ENCODE data around the gene LMBR1L. TPM values are rescaled to one million over a fixed set of nuclear protein-coding genes. Genes with fewer than 3 reads are reported as not detected.

Gene LMBR1L
- total RNA-seq, 4 donors from 2014 or later = 17.6 to 77.5 (median 37.5) TPM

DNA sequence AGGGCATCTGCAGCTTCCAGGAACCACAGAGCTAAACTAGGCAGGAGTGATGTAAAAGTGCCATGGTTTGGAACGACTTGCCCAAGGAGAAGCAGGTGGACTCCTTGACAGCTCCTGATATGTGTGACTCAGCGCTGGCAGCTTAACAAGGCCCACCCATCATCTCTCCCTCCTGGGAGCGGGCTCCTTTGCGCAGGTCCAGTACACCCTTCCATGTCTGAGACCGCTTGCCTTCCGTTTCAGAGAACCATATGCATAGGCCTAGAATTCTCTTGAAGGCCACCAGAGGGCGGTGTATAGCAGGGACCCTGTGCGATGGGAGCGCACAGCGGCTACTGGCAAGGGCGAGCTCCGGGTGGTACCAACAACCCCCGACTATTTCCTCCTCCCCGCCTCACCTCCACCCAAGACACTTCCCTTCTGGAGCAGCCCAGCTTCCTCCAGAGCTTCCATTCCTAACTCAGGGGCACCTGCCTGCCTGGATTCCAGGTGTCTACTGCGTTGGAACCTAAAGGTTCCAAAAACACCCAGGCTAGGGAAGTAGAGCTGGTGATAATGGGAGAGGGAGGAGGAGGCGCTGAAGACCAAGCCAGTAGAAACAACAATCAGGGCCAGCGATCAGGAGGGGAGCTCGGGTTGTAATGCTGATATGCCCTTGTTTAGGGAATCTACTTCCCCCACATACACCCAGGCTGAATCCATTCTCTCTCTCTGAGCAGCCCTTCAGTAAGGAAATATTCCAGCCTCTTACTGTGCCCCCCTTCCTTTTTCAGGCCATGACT, 22.3 kb downstream of the LMBR1L start:
- TF ChIP-seq POLR2A (IDR thresholded peaks at IDR 0.05) (no peak), EP300 (IDR thresholded peaks at IDR 0.05) (no peak), CTCF (IDR thresholded peaks at IDR 0.05) (peak; percentile 78 to 94 (median 84)), POLR2AphosphoS5 (IDR thresholded peaks at IDR 0.05) (peak; percentile 5)
- Histone ChIP-seq H3K9me3 (no peaks in the 10 kb centered on the region), H3K4me1 (peaks cover 0 to 64% (median 33%) of the 10 kb centered on the region in 3 donors), H3K4me3 (peak overlapping the region in 1 of 2 donors; percentile 8), H3K36me3 (no peaks in the 10 kb centered on the region), H3K27me3 (peaks cover 50% of the 10 kb centered on the region), H3K27ac (peak overlapping the region in 1 of 4 donors; percentile 26)
- 0 to 3% methylated on average over 2 to 16 of the region's 18 CpGs for WGBS, 2 donors (ENCODE audit: low coverage in 1 of 2)
- peak; percentile 87 for ATAC-seq

- TF ChIP-seq POLR2AphosphoS5 (IDR thresholded peaks at IDR 0.05) (no peak), EP300 (IDR thresholded peaks at IDR 0.05) (no peak), CTCF (IDR thresholded peaks at IDR 0.05) (no peak), POLR2A (IDR thresholded peaks at IDR 0.05) (no peak)
- H3K4me3 ChIP-seq = no peak overlapping the region
- peaks cover 28% of the 10 kb centered on the region for H3K27me3 ChIP-seq
- no peaks in the 10 kb centered on the region for H3K9me3 ChIP-seq
- 21 to 51% methylated on average over 3 of the region's 3 CpGs for WGBS, 2 donors (ENCODE audit: low coverage in 1 of 2)
- no peaks in the 10 kb centered on the region for H3K36me3 ChIP-seq
- peaks cover 0 to 42% (median 22%) of the 10 kb centered on the region in 3 donors for H3K4me1 ChIP-seq
- no peak for ATAC-seq
- H3K27ac ChIP-seq = peak overlapping the region in 1 of 4 donors; percentile 23
Observed at GRCh38 chr12:49086116-49086515, 24.5 kb downstream of the LMBR1L start.

- Histone ChIP-seq H3K27ac (no peak overlapping the region), H3K36me3 (no peaks in the 10 kb centered on the region), H3K4me1 (peaks cover 0 to 25% (median 7%) of the 10 kb centered on the region in 3 donors), H3K27me3 (peaks cover 11% of the 10 kb centered on the region), H3K9me3 (no peaks in the 10 kb centered on the region), H3K4me3 (no peak overlapping the region)
- no peak for ATAC-seq
- 94 to 100% methylated on average over 3 of the region's 3 CpGs for WGBS, 2 donors (ENCODE audit: low coverage in 1 of 2)
- TF ChIP-seq CTCF (IDR thresholded peaks at IDR 0.05) (no peak), POLR2AphosphoS5 (IDR thresholded peaks at IDR 0.05) (no peak), EP300 (IDR thresholded peaks at IDR 0.05) (no peak), POLR2A (IDR thresholded peaks at IDR 0.05) (no peak)
Observed at GRCh38 chr12:49084438-49084837, 26.2 kb downstream of the LMBR1L start.

GRCh38 chr12:49079793-49080192, 30.9 kb downstream of the LMBR1L start:
- Histone ChIP-seq H3K4me3 (no peak overlapping the region), H3K36me3 (no peaks in the 10 kb centered on the region), H3K27ac (no peak overlapping the region), H3K4me1 (no peaks in the 10 kb centered on the region), H3K27me3 (no peaks in the 10 kb centered on the region), H3K9me3 (no peaks in the 10 kb centered on the region)
- WGBS, 2 donors (ENCODE audit: low coverage in 1 of 2) = 20 to 50% methylated on average over 1 of the region's 1 CpG
- TF ChIP-seq EP300 (IDR thresholded peaks at IDR 0.05) (no peak), POLR2A (IDR thresholded peaks at IDR 0.05) (no peak), CTCF (IDR thresholded peaks at IDR 0.05) (no peak), POLR2AphosphoS5 (IDR thresholded peaks at IDR 0.05) (no peak)
- ATAC-seq = no peak

DNA sequence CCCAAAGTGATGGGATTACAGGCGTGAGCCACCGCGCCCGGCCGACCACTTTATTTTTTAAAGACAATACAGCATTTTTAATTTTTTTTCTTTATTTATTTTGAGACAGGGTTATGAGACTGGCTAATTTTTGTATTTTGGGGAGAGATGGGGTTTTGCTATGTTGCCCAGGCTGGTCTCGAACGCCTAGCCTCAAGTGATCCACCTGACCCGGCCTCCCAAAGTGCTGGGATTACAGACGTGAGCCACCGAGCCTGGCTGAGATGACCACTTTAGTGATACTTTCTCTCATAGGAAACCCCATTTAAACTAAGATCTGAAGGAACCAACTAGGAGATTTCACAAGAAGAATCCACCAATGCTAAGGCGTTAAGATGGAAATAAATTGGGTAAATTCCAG, 39.7 kb downstream of the LMBR1L start:
- Histone ChIP-seq H3K27ac (no peak overlapping the region), H3K9me3 (no peaks in the 10 kb centered on the region), H3K4me1 (peaks cover 2 to 19% (median 3%) of the 10 kb centered on the region in 3 donors), H3K4me3 (no peak overlapping the region), H3K27me3 (no peaks in the 10 kb centered on the region), H3K36me3 (no peaks in the 10 kb centered on the region)
- TF ChIP-seq CTCF (IDR thresholded peaks at IDR 0.05) (no peak), POLR2AphosphoS5 (IDR thresholded peaks at IDR 0.05) (no peak), EP300 (IDR thresholded peaks at IDR 0.05) (no peak), POLR2A (IDR thresholded peaks at IDR 0.05) (no peak)
- 88 to 92% methylated on average over 3 to 9 of the region's 11 CpGs for WGBS, 2 donors (ENCODE audit: low coverage in 1 of 2)
- no peak for ATAC-seq
